NCI-H128 (cell line): ENCODE data around the gene BEND3.
"Not testable (repeated sequence)": the region's sequence is repeated elsewhere in the genome, so short reads cannot be mapped to it uniquely, and the experiment has no call there.

Source experiments
- DNase-seq: peaks from one replicate; lab custom pipeline; 2025; ENCODE audit not compliant: unreplicated experiment; lab: John Stamatoyannopoulos, UW

The BEND3 gene

DNA sequence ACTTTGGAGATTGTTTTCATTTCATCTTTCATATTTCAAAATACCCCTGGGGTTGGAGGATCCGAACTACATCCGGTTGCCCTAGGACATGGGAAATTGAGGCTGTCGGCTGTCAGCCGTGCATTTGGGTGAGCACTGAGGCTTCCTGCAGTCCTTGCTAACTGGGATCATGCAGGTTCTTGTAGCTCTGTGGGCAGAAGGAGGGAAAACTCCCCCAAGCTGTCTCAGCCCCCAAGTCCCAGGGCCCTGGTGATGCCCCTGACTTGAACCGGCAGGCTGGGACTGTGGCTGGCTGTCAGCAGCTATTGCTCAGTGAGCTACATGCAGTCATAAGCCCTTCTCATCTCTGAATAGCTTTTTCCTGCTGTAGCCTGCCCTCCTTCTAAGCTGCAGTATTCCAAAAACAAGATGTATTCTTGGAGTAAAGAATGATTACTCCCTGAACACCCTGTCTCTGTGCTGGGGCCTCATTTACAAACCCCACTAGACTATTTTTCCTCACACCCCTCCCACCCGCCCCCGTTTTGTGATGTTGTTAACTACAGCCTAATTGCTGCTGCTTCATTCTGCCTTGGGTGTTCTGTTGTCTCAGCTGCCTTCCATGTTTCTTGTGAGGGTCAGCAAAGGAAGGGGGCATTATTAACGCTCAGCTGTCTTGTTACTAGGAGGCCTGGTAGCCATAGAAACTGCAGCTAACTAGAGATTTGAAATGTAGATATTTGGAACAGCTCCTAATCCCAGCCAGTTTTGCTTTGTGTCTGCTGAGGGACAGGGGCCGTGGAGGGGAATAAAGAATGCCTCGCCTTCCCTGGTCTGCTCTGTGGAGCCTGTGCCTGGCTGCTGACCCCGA, 69.3 kb downstream of the BEND3 start:
- DNase-seq = no peak

DNA sequence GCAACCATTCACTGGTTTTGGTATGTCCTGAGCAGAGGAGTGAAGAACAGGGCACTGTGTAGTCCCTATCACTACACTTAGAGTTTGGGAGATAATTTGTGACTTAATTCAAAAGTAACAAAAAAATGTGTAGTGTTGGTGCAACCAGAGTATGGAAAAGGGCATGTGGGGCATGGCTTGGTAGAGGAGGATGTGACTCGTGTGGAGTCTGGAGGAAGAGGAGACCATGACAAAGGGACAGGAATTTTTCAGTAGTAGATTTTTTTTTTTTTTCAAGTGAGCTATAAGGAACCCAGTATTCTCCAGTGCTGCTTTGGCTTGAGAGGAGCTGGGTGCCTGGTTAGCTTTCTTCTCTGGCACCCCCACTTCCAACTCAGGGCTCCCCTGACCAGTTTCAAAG, 82.2 kb downstream of the BEND3 start:
- no peak for DNase-seq

DNA sequence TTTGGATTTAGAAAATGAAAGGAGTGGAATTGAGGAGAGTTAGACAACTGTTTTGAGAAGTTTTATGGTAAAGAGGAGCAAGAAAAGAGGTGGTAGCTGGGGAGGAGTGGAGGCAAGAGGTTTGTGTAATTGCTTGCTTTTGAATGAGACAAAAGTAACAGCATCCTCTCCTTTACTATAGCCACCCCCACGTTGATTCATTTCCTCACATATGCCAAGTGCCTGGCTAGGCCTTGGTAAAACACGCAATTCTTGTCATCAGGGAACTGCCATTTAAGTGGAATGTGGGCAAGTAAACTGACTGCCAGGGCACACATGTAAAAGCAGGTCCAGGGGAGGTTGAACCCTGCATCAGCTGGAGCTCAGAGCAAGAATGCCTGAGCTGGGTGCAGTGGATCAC, 83.3 kb downstream of the BEND3 start:
- no peak for DNase-seq

GRCh38 chr6:107030151-107030550, 85.2 kb downstream of the BEND3 start:
- no peak for DNase-seq

GRCh38 chr6:107026965-107027364, 88.3 kb downstream of the BEND3 start:
- DNase-seq = no peak

GRCh38 chr6:107021446-107022185, 93.7 kb downstream of the BEND3 start:
- DNase-seq = no peak

GRCh38 chr6:107020239-107020638, 95.1 kb downstream of the BEND3 start:
- DNase-seq = no peak

- DNase-seq = not testable (repeated sequence)
Measured at GRCh38 chr6:107019628-107020027, 95.7 kb downstream of the BEND3 start.

DNA sequence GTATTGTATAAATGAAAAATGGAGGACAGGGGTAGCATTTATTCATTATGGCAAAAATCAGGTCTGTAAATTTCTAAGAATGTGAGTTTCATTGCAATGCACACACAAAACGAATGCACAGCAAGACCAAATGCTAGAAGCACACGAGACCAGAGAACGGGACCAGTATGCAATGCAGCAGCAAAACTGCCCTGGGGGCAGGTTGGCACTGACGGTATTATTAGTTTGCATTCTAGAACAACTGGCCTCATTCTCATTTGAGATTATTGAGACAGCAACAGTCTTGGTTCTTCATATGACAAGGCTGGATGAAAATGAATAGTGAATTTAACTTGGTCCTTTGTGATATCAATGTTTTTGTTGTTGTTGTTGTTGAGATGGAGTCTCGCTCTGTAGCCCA, 96.3 kb downstream of the BEND3 start:
- no peak for DNase-seq
